ACHN (cell line): ENCODE measurements around the gene TNFAIP2.

Experiments
- DNase-seq: peaks from one replicate; pipeline ENCODE4 v3.0.0-alpha.2; 2015
- in situ Hi-C: cut with HindIII; loops from 2 replicates; pipeline ENCODE4 v1.10.0; 2017; ENCODE audit warnings: low sequenced_read_pairs, low pct_ligation_motif_present, low pct_unique_long_range_greater_than_20kb

TNFAIP2 gene

GRCh38 chr14:103122947-103123633, at the start of gene TNFAIP2:
TNFAIP2 (plus strand) TSS chr14:103123461; CDS start chr14:103126458, 2,997 bp downstream.
- in situ Hi-C loops, result no loop called here
- DNase-seq, result peak; percentile 46

- DNase-seq, result peak; percentile 61
- in situ Hi-C loops, result no loop called here
Measured at GRCh38 chr14:103073876-103074728, 49.2 kb upstream of the TNFAIP2 start.

- in situ Hi-C loops, result no loop called here
- DNase-seq, result peak; percentile 62
Measured at GRCh38 chr14:103074729-103075367, 48.4 kb upstream of the TNFAIP2 start.

GRCh38 chr14:103078420-103078749, 44.9 kb upstream of the TNFAIP2 start:
- in situ Hi-C loops, result no loop called here
- DNase-seq, result peak; percentile 81

GRCh38 chr14:103078860-103079587, 44.2 kb upstream of the TNFAIP2 start:
- no peak for DNase-seq
- in situ Hi-C loops, result no loop called here

GRCh38 chr14:103081951-103082350, 41.3 kb upstream of the TNFAIP2 start:
- no peak for DNase-seq
- in situ Hi-C loops, result no loop called here

GRCh38 chr14:103084021-103084919, 39.0 kb upstream of the TNFAIP2 start, which contains the start of gene LBHD2:
LBHD2 (plus strand) TSS chr14:103084210; CDS start chr14:103086013, 1,803 bp downstream.
- in situ Hi-C loops, result no loop called here

GRCh38 chr14:103085106-103086091, 37.9 kb upstream of the TNFAIP2 start:
- DNase-seq, result no peak
- in situ Hi-C loops, result no loop called here

More at GRCh38 chr14:103084021-103084919, 39.0 kb upstream of the TNFAIP2 start, which contains the start of gene LBHD2:
- no peak for DNase-seq

GRCh38 chr14:103086771-103087342, 36.4 kb upstream of the TNFAIP2 start:
- no peak for DNase-seq
- in situ Hi-C loops, result no loop called here

- in situ Hi-C loops, result no loop called here
- DNase-seq, result no peak
Measured at GRCh38 chr14:103087343-103087835, 35.9 kb upstream of the TNFAIP2 start.

GRCh38 chr14:103088921-103089320, 34.3 kb upstream of the TNFAIP2 start:
- in situ Hi-C loops, result no loop called here
- DNase-seq, result no peak

GRCh38 chr14:103089386-103090335, 33.6 kb upstream of the TNFAIP2 start:
- in situ Hi-C loops, result no loop called here

GRCh38 chr14:103090481-103091020, 32.7 kb upstream of the TNFAIP2 start:
- in situ Hi-C loops, result no loop called here
- no peak for DNase-seq

More at GRCh38 chr14:103089386-103090335, 33.6 kb upstream of the TNFAIP2 start:
- no peak for DNase-seq

GRCh38 chr14:103091041-103091882, 32.0 kb upstream of the TNFAIP2 start:
- in situ Hi-C loops, result no loop called here
- DNase-seq, result peak; percentile 63
